Activated CD8-positive, alpha-beta memory T cell treated with anti-CD3 and anti-CD28 coated beads for 24 hours (primary cell): ENCODE measurements around the gene TRIM31.
"Not testable (repeated sequence)": the region's sequence is repeated elsewhere in the genome, so short reads cannot be mapped to it uniquely, and the experiment has no call there.

Source experiments
- DNase-seq: peaks from one replicate; pipeline ENCODE4 v3.0.0-alpha.2; 2020

Gene TRIM31

DNA sequence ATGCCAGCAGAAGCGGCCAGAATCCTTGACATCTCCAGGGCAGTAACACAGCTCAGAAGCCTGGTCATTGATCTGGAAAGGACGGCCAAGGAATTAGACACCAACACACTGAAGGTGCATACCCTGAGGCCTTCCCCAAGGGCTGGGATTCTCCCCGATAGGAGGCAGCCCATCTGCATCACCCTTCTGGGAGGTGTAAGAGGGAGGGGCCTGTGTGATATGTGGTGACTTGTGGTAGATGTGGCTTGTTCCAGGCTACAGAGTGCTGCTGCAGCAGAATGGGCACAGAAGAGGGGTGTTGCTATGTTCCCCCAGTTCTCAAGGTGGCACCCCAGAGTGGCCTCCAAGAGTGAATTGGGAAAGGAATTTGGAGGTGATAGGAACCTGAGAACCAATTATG, 34.2 kb upstream of the TRIM31 start:
- DNase-seq, result no peak

- no peak for DNase-seq
Measured at GRCh38 chr6:30145818-30146217, 32.9 kb upstream of the TRIM31 start.

DNA sequence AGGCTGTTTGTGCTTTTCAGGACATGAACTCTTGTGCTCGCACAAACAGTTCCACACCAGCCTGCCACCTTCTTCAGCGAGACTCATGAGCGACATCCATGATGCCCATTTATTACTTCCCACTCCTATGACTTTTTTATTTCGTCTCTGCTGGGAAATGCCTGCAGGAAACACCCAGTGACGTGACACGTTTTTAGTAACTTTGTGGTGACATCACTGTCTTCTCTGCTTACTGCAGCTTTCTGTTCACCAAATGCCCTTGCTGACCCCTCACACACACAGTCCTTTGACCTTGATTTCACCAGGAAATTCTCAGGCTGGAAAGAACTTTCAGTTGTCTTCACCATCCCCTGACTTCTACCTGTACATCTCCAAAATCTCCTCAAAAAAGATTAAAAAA, 31.9 kb upstream of the TRIM31 start:
- no peak for DNase-seq

DNA sequence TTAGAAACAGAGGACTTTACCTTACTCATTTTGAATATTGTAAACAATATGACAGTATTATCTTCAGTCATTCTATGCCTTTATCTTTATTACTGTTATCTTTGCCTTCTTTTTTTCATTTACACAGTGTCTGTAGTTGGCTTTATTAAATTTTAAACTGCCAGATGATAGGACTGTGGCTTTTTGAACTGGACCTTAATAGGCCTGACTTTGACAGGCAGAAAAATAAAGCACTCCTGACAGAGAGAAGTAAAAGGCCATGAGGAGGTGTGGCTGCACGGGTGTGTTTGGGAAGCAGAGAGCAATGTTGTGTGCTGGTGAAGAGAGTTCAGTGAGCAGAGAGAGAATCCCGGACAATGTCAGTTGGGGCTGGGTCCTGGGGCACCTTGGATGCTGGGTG, 30.9 kb upstream of the TRIM31 start:
- DNase-seq, result no peak

DNA sequence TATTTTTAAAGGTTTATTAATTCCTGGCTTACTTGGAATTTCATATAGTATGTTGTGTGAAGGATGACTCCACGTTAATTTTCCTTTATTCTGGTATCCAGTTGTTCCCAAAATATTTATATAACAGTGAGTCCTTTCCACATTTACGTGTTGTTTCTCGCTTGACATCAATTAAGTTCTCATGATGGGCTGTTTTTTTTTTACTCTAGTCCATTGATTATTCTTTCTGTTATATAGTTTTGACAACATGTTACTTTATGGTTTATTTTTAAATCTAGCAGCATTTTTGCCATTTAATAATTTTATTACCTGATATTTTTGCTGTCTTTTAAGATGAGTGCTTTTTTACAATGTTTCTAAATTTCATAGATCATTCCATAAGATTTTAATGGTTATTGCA, 29.8 kb upstream of the TRIM31 start:
- no peak for DNase-seq

- not testable (repeated sequence) for DNase-seq
Measured at GRCh38 chr6:30140240-30140639, 27.4 kb upstream of the TRIM31 start.

GRCh38 chr6:30136570-30137286, 23.8 kb upstream of the TRIM31 start:
- no peak for DNase-seq

DNA sequence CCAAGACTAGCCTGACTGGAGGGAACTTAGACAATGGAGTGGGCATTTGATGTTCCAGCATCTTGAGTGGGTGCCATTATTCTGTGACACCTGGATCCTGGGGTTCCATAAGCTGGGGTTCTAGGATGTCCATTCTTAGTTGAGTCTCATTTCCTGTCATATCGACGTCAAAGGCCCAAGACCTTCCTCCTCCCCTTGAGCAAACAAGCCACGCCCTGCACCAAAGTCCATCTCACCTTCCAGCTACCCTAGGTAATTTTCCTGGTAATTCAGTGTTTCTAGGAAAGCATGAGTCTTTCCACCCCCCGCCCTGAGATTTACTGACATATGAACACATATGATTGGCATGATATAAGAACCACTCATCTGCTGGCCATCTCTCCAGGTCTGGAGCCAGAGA, 22.9 kb upstream of the TRIM31 start, which contains the start of gene TRIM40:
Gene TRIM40 (plus strand): TSS at position 384 of the 400 bp plus-strand sequence. CDS start 897 bp downstream, outside the sequence.
- DNase-seq, result no peak

DNA sequence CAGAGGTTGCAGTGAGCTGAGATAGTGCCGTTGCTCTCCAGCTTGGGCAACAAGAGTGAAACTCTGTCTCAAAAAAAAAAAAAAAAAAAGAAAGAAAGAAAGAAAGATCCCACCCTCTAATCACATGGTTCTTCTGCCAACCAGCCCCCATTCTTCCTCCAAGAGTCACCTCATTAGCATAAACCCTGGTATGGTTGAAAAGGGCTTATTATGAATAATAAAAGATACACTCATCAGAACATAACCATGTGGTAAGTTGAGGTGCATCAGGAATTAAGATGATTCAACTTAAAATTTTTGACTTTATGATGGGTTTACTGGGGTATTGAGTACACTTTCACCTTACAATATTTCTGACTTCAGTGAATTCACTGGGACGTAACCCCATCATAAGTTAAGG, 22.3 kb upstream of the TRIM31 start:
- DNase-seq, result no peak

DNA sequence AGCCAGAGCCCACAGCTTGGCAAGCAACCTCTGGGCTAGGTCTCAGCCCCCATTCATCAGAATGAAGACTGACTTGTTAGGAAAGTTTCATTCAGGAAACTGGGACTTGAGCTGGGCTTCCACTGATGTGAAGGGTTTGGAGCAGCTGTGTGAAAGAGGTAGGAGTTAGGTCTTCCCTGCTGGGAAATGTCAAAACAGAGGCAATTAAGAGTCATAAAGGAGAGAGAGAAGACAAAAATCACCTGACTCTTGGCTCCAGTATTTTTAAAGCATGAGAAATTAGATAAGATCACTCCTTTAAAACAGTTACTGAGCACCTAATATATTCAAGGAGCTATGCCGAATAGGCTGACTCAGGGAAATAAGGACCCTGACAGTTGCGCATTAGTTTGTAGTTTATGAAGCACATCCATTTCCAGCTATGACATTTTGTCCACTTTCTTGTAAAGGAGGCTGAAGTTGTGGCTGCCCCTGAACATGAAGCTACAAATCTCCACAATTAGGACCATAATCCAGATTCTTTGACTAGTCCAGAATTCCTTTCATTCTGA, 19.1 kb upstream of the TRIM31 start:
- no peak for DNase-seq

GRCh38 chr6:30130887-30131862, 18.3 kb upstream of the TRIM31 start:
- DNase-seq, result peak; percentile 72

DNA sequence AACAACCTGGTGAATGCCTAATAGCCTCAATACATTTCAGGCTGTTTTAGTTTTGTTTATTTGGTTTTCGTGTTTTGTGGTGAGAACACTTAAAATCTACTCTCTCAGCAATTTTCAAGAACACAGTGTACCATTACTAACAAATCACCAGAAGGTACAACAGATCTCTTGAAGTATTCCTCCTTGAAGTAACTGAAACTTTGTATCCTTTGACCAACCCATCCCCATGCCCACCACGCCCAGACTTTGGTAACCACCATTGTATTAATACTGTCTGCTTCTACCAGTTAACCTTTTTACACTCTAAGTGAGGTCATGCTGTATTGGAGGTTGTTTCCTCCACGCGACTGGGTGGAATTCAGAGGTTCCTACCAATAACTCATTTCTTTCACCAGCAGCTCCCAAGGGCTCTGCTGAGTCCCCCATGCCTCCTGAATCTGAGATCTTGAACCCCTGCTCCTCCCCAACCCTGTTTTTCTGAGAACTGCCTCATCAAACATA, 17.3 kb upstream of the TRIM31 start:
- DNase-seq, result no peak

DNA sequence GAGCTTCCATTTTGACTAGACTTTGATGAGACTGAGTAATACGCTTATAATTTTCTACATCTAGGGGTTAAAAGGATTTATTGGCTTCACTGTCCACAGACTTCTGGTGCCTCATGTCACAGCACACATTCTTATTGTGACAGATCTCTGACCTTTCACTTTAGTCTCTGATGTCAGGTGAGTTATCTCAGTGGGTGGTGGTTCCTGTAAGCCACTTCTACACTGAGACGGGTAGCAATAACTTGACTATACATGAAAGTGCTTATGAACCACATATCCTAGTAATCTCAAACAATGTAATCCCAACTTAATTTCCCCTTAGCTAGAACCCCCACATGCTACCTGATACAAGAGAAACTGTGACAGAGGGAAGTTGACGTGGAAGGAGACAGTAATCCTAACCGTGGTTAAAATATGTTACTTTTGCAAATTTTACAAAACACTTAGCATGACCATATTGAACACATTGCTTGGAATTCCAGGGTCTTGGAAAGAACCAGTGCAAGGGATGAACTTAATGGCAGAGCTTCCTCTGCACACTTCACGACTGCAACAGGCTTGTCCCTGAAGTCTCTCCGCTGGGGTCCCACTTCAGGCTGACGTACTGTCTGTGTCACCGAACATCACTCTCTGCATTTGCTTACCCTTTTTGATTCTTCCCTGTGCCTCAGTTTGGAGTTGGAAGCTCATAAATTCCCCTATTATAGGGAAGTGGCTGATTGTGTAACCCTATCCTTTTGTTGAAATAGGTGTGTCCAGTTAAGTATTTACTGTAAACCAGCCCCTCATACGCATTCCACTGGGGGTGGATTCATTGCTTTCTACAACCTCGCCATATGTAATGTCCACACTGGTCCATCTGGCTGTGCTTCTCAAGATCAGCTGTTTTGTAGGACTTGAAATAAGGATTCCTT, 16.6 kb upstream of the TRIM31 start:
- DNase-seq, result no peak

GRCh38 chr6:30127238-30128093, 14.6 kb upstream of the TRIM31 start:
- DNase-seq, result no peak

DNA sequence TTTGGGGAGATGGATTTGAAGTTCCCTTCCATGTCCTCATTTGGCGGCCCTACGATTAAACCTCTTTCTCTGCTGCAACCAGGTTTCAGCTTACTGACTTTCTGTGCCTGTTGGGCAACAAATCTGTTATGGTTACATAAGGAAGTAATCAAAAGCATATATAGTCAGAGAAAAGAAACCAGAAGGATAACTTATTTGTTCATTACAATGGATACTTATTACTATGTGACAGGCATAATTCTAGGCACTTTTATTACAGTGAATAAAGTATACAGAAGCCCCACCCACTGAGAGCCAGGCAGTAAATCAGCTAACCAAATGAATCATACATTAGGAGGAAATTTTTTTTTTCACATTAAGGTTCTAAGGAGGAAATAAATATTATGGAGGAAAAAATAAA, 9.6 kb upstream of the TRIM31 start:
- no peak for DNase-seq

DNA sequence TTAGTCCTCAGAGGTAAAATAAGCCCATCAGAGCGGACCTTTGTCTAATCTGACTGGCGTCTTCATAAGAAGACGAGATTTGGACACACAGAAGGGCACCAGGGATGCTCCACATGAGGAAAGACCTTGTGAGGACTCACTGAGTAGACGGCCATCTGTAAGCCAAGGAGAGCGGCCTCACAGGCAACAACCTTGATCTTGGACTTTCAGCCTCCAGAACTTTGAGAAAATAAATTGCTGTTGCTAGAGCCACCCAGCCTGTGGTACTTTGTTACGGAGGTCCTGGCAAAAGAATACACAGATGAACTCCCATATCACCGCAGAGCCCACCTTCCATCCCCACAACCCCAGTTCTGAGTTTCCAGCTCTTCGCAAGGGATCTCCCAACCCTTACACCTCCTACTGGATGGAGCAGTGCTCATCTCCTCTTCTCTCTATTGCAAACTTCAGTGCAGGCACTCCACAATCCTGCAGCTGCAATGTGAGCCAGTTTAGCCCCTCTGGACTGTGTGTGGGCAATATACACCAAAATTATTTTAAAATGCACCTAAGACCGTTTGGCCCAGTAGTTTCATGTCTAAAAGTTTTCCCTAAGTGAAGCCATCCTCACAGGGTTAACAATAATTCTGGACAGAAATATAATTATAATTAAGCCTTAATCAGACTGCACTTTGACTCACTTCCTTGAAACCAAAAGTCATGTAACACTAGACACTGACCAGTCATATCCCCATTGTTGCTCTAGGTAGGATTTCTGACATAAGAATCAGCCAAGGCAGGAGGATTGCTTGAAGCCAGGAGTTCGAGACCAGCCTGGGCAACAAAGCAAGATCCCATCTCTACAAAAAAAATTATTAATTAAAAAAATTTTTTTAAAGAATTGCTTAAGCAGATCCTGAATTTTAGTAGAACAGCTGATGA, 8.8 kb upstream of the TRIM31 start:
- DNase-seq, result no peak

DNA sequence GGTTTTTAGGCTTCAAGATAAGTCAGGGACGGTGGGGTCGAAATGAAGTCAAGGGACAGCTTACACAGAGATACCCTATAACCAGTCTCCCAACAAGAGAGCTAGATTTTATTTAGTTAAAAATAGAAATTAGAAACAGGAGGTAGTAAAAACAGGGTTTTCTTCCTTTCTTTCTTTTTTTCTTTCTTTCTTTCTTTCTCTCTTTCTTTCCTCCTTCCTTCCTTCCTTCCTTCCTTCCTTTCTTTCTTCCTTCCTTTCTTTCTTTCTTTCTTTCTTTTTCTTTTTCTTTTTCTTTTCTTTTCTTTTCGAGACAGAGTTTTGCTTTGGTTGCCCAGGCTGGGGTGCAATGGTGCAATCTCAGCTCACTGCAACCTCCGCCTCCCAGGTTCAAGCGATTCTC, 5.8 kb upstream of the TRIM31 start:
- DNase-seq, result not testable (repeated sequence)

DNA sequence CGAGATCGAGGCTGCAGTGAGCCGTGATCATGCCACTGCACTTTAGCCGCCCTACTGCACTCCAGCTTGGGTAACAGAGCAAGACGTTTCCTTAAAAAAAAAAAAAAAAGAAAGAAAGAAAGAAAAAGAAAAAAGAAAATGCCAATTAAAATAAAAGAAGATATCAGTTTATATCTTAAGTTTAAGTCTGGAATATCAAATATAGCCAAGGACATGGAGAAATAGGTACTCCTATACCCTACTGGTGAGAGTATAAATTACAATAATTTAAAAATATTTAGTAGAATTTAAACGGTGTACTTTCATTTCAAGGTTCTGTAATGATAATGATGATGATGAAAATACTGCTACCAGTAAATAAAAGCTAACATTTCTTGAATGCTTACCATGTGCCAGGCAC, 3.8 kb upstream of the TRIM31 start:
- no peak for DNase-seq

DNA sequence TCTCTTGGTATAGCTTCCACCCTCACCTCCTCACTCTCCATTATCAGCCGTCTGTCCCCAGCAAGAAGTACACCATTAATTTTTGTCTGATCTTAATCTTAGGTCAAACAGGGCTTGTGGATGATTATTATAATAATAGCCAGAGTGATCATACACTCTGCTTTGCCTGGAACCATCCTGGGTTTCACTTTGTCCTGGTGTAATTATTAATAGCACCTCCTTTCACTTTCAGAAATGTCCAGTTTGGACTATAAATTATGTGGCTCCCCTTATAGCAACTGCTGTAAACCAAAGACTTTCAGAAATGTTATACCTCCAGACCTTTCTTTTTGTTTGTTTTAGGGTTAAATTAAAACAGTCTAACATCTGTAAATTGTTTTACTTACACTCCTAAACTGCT, 951 bp upstream of the TRIM31 start:
- no peak for DNase-seq

GRCh38 chr6:30112402-30112994, 392 bp downstream of the TRIM31 start:
- no peak for DNase-seq
